ENCODE results near the gene WIPF2. TPM values are rescaled to one million over a fixed set of nuclear protein-coding genes. Genes with fewer than 3 reads are reported as not detected.

The WIPF2 gene
- polyA plus RNA-seq, 1 experiment: 8.1 TPM

DNA sequence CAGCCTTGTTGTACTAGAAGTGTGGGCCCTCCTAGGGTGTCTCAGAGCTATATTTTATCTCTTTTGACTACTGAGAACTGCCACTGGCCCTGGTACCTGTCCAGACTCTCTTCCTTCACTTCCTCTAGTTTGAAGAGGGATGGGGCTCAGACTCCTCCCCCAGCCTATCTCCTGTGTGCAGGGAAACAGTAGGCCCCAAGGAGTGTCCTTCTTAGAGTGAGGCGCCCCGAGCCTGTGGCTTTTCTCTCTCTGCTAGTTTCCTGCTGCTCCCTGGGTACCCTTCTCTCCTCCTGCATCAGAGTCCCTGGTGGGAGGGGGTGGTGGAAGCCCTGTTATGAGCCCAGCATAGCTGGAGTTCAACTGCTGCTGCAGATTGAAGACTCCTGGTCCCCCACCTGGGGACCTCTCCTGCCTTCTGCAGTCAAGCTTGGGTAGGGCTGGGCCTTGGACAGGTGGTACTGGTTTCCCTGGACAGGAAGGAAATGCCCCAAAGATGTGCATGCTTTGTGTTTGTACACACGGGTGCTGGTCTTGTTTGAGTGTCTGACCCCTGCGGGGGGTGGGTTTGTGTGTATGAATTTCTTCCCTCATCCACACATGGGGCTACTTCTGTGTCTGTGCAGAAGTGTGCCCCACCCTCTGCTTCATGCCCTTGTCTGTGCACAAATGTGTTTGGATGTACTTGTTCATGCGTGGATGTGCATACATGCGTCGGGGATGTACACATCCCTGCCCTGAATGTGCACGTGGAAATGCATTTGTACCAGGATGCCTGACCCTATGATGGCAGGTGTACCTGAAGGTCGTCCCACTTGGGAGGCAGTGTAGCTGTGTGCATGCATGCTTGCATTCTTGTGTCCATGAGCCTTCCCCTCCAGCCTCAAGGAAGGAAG is 96.8 kb downstream of the WIPF2 start:
- TF ChIP-seq, protein P1, sequence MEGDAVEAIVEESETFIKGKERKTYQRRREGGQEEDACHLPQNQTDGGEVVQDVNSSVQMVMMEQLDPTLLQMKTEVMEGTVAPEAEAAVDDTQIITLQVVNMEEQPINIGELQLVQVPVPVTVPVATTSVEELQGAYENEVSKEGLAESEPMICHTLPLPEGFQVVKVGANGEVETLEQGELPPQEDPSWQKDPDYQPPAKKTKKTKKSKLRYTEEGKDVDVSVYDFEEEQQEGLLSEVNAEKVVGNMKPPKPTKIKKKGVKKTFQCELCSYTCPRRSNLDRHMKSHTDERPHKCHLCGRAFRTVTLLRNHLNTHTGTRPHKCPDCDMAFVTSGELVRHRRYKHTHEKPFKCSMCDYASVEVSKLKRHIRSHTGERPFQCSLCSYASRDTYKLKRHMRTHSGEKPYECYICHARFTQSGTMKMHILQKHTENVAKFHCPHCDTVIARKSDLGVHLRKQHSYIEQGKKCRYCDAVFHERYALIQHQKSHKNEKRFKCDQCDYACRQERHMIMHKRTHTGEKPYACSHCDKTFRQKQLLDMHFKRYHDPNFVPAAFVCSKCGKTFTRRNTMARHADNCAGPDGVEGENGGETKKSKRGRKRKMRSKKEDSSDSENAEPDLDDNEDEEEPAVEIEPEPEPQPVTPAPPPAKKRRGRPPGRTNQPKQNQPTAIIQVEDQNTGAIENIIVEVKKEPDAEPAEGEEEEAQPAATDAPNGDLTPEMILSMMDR (IDR thresholded peaks at IDR 0.05; ENCODE audit: low read depth, low read length): no peak
- no peaks in the 10 kb centered on the region for H3K27me3 ChIP-seq (ENCODE audit: control insufficient read depth, insufficient read depth, low read length)
- DNase-seq (ENCODE audit: low read depth, low spot score): no peak
- no peak overlapping the region for H3K4me3 ChIP-seq (ENCODE audit: low read depth, low read length)
- CTCF ChIA-PET: interaction anchor here (0.5 to 4.7 kb wide), 6 partner anchors 12 to 117 kb away, joined by 3 to 99 read pairs (median 8); no protein-coding TSS in a partner anchor
- POLR2A ChIA-PET: interaction anchor here (1.6 to 2.0 kb wide), 3 partner anchors 8 to 23 kb away, joined by 6 to 10 read pairs (median 7); partner anchors contain the start of gene RARA
- H3K9me3 ChIP-seq (ENCODE audit: control insufficient read depth, insufficient read depth, low read length): peaks cover 2% of the 10 kb centered on the region; the same call in 1 of the 2 replicates
- H3K27ac ChIP-seq (ENCODE audit: low read depth, low read length): no peak overlapping the region

DNA sequence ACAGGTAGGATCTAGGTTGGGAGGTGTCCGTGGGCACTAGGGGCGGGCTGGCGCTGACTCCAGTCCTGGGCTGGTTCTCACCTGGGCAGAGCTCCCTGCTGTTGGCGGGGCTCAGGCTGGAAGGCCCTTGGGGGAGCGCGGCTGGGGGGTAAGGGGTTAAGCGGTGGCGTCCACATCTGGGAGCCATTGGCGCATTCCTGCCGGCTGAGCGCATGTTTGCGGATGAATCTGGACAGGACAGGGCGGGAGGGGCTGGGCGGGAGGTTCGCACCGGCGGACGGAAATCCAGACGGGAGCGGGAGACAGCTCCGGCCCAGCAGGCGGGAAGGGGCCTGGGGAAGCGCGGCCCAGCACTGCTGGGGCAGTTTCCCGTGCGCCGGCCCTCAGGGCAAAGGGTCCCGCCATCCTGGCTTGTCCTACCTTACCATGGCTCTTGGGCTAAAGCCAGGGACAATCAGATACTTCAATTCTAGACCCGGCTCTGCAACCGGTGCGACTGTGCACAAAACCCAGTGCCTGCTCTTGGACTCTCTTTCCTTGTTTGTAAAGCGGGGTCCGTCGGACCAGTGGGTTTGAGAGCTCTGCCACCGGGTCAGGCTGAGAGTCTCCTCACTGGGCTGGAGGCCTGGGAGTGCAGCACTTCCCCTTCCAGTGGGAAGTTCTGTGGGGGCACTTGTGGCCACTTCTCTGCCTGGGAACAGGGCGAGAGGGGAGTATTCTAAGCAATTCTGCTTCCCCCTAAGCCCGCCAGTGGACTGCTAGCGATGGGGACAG is 97.7 kb downstream of the WIPF2 start:
- H3K27ac ChIP-seq (ENCODE audit: low read depth, low read length): peak overlapping the region; percentile 82
- ChIA-PET POLR2A (interaction anchor here (0.6 to 2.0 kb wide), 5 partner anchors 9 to 39 kb away, joined by 6 to 10 read pairs (median 7); partner anchors contain the start of gene RARA), CTCF (interaction anchor here (0.5 to 4.7 kb wide), 24 partner anchors 13 to 891 kb away, joined by 3 to 99 read pairs (median 4); partner anchors contain the start of gene WIPF2)
- peaks cover 2% of the 10 kb centered on the region; the same call in 1 of the 2 replicates for H3K9me3 ChIP-seq (ENCODE audit: control insufficient read depth, insufficient read depth, low read length)
- peak overlapping the region; percentile 27 for H3K4me3 ChIP-seq (ENCODE audit: low read depth, low read length)
- TF ChIP-seq, protein P1 (IDR thresholded peaks at IDR 0.05; ENCODE audit: low read depth, low read length): no peak
- H3K27me3 ChIP-seq (ENCODE audit: control insufficient read depth, insufficient read depth, low read length): no peaks in the 10 kb centered on the region
- peak; percentile 47 for DNase-seq (ENCODE audit: low read depth, low spot score)

DNA sequence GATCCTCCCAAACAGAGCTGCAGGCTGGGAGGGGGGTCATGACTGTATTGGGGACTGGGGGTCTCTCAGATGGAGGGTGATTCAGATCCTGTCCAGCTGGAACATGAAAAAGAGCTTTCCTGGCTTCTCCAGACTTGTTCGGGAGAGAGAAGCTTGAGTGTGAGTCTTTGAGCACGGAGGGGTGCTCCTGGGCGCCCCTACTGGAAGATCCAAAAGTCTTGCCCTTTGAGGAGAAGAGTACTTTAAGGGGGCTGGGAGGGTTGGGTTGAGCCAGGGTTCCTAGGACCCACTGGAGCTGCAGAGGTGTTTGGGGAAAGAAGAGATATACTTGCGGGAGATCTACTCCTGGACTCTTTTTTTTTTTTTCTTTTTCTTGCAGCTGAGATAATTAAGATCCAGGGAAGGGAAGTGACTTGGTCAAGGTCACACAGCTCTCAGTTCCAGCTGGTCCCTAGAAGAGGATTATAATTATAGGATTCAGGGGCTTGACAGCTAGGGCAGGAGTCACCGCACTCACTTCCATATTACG is 98.3 kb downstream of the WIPF2 start:
- CTCF ChIA-PET: interaction anchor here (0.5 to 4.7 kb wide), 24 partner anchors 14 to 997 kb away, joined by 3 to 99 read pairs (median 4); partner anchors contain the start of gene WIPF2

More for the DNA sequence above, 98.3 kb downstream of the WIPF2 start:
- DNase-seq (ENCODE audit: low read depth, low spot score): no peak
- Histone ChIP-seq H3K27me3 (ENCODE audit: control insufficient read depth, insufficient read depth, low read length) (no peaks in the 10 kb centered on the region), H3K27ac (ENCODE audit: low read depth, low read length) (peak overlapping the region; percentile 82), H3K4me3 (ENCODE audit: low read depth, low read length) (peak overlapping the region; percentile 56), H3K9me3 (ENCODE audit: control insufficient read depth, insufficient read depth, low read length) (peaks cover 2% of the 10 kb centered on the region; the same call in 1 of the 2 replicates)
- TF ChIP-seq, protein P1 (IDR thresholded peaks at IDR 0.05; ENCODE audit: low read depth, low read length): peak; percentile 76
- POLR2A ChIA-PET: interaction anchor here (0.6 to 2.0 kb wide), 5 partner anchors 9 to 39 kb away, joined by 6 to 10 read pairs (median 7); partner anchors contain the start of gene RARA

Measured in AG04450 (cell line).